Body of pancreas (tissue), 4 donors: ENCODE data around the gene APOB.

Experiments used
- POLR2A ChIP-seq, 3 donors: fragments of 450-650 bp; IDR thresholded peaks; one replicate each; pipeline ENCODE4 v1.6.1; 2016; ENCODE audit warnings: antibody characterized with exemption in 3 of 3, mild to moderate bottlenecking in 2 of 3
- TF ChIP-seq, protein P1 (sequence below), 7 experiments: fragments of 450-650 bp in 4 of 7; fragments of 200-600 bp in 3 of 7; sonication (generic) in 3 of 7; IDR thresholded peaks; one replicate each; pipeline ENCODE4 v1.5.1; 2016 to 2019; ENCODE audit warnings: antibody characterized with exemption in 7 of 7

- TF ChIP-seq, protein P1, sequence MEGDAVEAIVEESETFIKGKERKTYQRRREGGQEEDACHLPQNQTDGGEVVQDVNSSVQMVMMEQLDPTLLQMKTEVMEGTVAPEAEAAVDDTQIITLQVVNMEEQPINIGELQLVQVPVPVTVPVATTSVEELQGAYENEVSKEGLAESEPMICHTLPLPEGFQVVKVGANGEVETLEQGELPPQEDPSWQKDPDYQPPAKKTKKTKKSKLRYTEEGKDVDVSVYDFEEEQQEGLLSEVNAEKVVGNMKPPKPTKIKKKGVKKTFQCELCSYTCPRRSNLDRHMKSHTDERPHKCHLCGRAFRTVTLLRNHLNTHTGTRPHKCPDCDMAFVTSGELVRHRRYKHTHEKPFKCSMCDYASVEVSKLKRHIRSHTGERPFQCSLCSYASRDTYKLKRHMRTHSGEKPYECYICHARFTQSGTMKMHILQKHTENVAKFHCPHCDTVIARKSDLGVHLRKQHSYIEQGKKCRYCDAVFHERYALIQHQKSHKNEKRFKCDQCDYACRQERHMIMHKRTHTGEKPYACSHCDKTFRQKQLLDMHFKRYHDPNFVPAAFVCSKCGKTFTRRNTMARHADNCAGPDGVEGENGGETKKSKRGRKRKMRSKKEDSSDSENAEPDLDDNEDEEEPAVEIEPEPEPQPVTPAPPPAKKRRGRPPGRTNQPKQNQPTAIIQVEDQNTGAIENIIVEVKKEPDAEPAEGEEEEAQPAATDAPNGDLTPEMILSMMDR (IDR thresholded peaks at IDR 0.05), result no peak
- no peak for TF ChIP-seq POLR2A (IDR thresholded peaks at IDR 0.05)
These were observed 41.7 kb downstream of the APOB start for GRCh38 chr2:21001988-21002813.
